Measurements from ENCODE around the gene ZNF580. TPM values are rescaled to one million over a fixed set of nuclear protein-coding genes. Genes with fewer than 3 reads are reported as not detected.
A peak's percentile ranks its signal among the peaks of the same experiment; 100 is the strongest.

The ZNF580 gene
- total RNA-seq, 1 donor from 2014 or later: 35.8 TPM

- Mint-ChIP-seq H3K9me3 (ENCODE audit: unreplicated experiment) (peaks cover 3% of the 10 kb centered on the region), H3K4me1 (ENCODE audit: low read depth, unreplicated experiment) (peaks cover 16% of the 10 kb centered on the region), H3K4me3 (ENCODE audit: unreplicated experiment) (peak overlapping the region; percentile 69), H3K27ac (ENCODE audit: unreplicated experiment) (no peak overlapping the region), H3K27me3 (ENCODE audit: low read depth, unreplicated experiment) (no peaks in the 10 kb centered on the region), H3K36me3 (ENCODE audit: low read depth, unreplicated experiment) (peaks cover 9% of the 10 kb centered on the region)
- DNase-seq (ENCODE audit: low read depth) (no peak), FAIRE-seq (no peak)
- Histone ChIP-seq H3K79me2 (ENCODE audit: insufficient read depth, low read length) (peaks cover 34% of the 10 kb centered on the region), H3K9ac (ENCODE audit: low read length) (no peak overlapping the region), H3K4me2 (ENCODE audit: low read length) (peak overlapping the region; percentile 99), H3K9me3 (ENCODE audit: insufficient read depth, low read depth, low read length) (no peaks in the 10 kb centered on the region), H3K27ac (ENCODE audit: low read depth, low read length) (no peak overlapping the region), H3K36me3 (ENCODE audit: insufficient read depth, low read length) (no peaks in the 10 kb centered on the region), H4K20me1 (ENCODE audit: insufficient read depth, low read length) (peaks cover 22% of the 10 kb centered on the region), H3K27me3 (ENCODE audit: insufficient read depth, low read length) (no peaks in the 10 kb centered on the region), H3K4me3 (ENCODE audit: insufficient read depth, low read depth, low read length) (no peak overlapping the region), H2AFZ (ENCODE audit: low read depth, low read length) (no peak overlapping the region), H3K4me1 (ENCODE audit: insufficient read depth, low read length) (peaks cover 14% of the 10 kb centered on the region)
- no peak for TF ChIP-seq CTCF (IDR thresholded peaks at IDR 0.05; ENCODE audit: insufficient read depth, low read depth, low read length)
- TF ChIP-seq EZH2 (IDR thresholded peaks at IDR 0.05; ENCODE audit: insufficient read depth, low read length): no peak
These were observed 37.1 kb upstream of the ZNF580 start for GRCh38 chr19:55603581-55604292.

GRCh38 chr19:55605207-55605636 lies 35.6 kb upstream of the ZNF580 start:
- H3K4me3 ChIP-seq (ENCODE audit: insufficient read depth, low read depth, low read length): peak overlapping the region; percentile 93
- no peaks in the 10 kb centered on the region for H3K27me3 ChIP-seq (ENCODE audit: insufficient read depth, low read length)
- peaks cover 49% of the 10 kb centered on the region for H3K79me2 ChIP-seq (ENCODE audit: insufficient read depth, low read length)
- peak; percentile 86 for DNase-seq (ENCODE audit: low read depth)
- peak overlapping the region; percentile 93 for H3K9ac ChIP-seq (ENCODE audit: low read length)
- peak overlapping the region; percentile 99 for H3K4me2 ChIP-seq (ENCODE audit: low read length)
- no peaks in the 10 kb centered on the region for H3K27me3 Mint-ChIP-seq (ENCODE audit: low read depth, unreplicated experiment)
- peak overlapping the region; percentile 73 for H3K27ac ChIP-seq (ENCODE audit: low read depth, low read length)
- peak overlapping the region; percentile 86 for H3K4me3 Mint-ChIP-seq (ENCODE audit: unreplicated experiment)
- no peak overlapping the region for H2AFZ ChIP-seq (ENCODE audit: low read depth, low read length)
- H3K9me3 Mint-ChIP-seq (ENCODE audit: unreplicated experiment): peaks cover 2% of the 10 kb centered on the region
- FAIRE-seq: no peak
- H3K9me3 ChIP-seq (ENCODE audit: insufficient read depth, low read depth, low read length): no peaks in the 10 kb centered on the region
- peak overlapping the region; percentile 96 for H3K27ac Mint-ChIP-seq (ENCODE audit: unreplicated experiment)
- no peak for TF ChIP-seq CTCF (IDR thresholded peaks at IDR 0.05; ENCODE audit: insufficient read depth, low read depth, low read length)
- TF ChIP-seq EZH2 (IDR thresholded peaks at IDR 0.05; ENCODE audit: insufficient read depth, low read length): no peak
- peaks cover 36% of the 10 kb centered on the region for H4K20me1 ChIP-seq (ENCODE audit: insufficient read depth, low read length)
- peaks cover 14% of the 10 kb centered on the region for H3K4me1 ChIP-seq (ENCODE audit: insufficient read depth, low read length)
- H3K36me3 ChIP-seq (ENCODE audit: insufficient read depth, low read length): peaks cover 6% of the 10 kb centered on the region
- H3K4me1 Mint-ChIP-seq (ENCODE audit: low read depth, unreplicated experiment): peaks cover 15% of the 10 kb centered on the region
- peaks cover 21% of the 10 kb centered on the region for H3K36me3 Mint-ChIP-seq (ENCODE audit: low read depth, unreplicated experiment)
